ENCODE measurements around the gene ERVW-1.

DNA sequence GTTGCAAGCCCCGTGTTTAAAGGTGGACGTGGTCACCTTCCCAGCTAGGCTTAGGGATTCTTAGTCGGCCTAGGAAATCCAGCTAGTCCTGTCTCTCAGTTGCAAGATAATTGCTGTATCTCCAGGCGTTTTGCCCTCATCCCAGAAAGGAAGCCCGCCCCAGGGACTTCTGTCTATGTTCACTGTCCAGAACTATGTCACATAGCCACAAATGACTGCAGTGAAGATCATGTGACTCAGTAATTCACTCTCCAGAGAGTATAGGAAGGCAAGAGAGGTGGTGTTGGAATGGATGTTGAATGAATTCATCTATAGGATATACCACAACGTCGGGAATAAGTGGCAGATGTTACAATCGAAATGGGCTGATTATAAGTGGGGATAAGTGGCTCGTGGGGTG, 349 bp upstream of the ERVW-1 start:
- TF ChIP-seq, protein P1, sequence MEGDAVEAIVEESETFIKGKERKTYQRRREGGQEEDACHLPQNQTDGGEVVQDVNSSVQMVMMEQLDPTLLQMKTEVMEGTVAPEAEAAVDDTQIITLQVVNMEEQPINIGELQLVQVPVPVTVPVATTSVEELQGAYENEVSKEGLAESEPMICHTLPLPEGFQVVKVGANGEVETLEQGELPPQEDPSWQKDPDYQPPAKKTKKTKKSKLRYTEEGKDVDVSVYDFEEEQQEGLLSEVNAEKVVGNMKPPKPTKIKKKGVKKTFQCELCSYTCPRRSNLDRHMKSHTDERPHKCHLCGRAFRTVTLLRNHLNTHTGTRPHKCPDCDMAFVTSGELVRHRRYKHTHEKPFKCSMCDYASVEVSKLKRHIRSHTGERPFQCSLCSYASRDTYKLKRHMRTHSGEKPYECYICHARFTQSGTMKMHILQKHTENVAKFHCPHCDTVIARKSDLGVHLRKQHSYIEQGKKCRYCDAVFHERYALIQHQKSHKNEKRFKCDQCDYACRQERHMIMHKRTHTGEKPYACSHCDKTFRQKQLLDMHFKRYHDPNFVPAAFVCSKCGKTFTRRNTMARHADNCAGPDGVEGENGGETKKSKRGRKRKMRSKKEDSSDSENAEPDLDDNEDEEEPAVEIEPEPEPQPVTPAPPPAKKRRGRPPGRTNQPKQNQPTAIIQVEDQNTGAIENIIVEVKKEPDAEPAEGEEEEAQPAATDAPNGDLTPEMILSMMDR (IDR thresholded peaks at IDR 0.05) = no peak
- TF ChIP-seq EZH2phosphoT487 (IDR thresholded peaks at IDR 0.05) = no peak
